PC-3 (cell line): ENCODE measurements around the gene CRELD2. TPM values are rescaled to one million over a fixed set of nuclear protein-coding genes. Genes with fewer than 3 reads are reported as not detected.

Experiments used
- ATAC-seq: fragments of 200-7000 bp; cut with Tn5 transposase; 2 replicates; pipeline ENCODE4 v1.9.1; 2020; ENCODE audit warnings: mild to moderate bottlenecking, moderate library complexity
- BruUV-seq: library from RNA; stranded (reverse); fragments of 400-500 nt; replicated peaks from 2 replicates; lab custom pipeline; 2021; lab: Mats Ljungman, UMichigan
- CTCF ChIA-PET: fragments of 300-600 bp; sonication (Branson Sonifier 250); formaldehyde crosslinking; loops from one replicate; lab custom pipeline; 2022; ENCODE audit warnings: antibody characterized with exemption; lab: Charles Lee
- POLR2A ChIA-PET: fragments of 300-600 bp; sonication (Branson Sonifier 250); formaldehyde crosslinking; loops from one replicate; lab custom pipeline; 2022; ENCODE audit warnings: antibody characterized with exemption; ENCODE audit not compliant: unreplicated experiment; lab: Charles Lee
- DNase-seq: peaks from one replicate; pipeline ENCODE4 v3.0.0-alpha.2; 2015
- H2AFZ ChIP-seq: fragments of 300-600 bp; sonication (generic); 2 replicates; pipeline ENCODE4 v1.6.0; 2016; ENCODE audit warnings: antibody characterized with exemption, low read length
- H3F3A ChIP-seq: fragments of 300-600 bp; sonication (generic); one replicate; pipeline ENCODE4 v1.6.0; 2017; ENCODE audit warnings: antibody characterized with exemption, low read length, control low read depth, mild to moderate bottlenecking; ENCODE audit not compliant: unreplicated experiment
- H3K27ac ChIP-seq: fragments of 300-600 bp; sonication (generic); 2 replicates; pipeline ENCODE4 v1.5.1; 2016; ENCODE audit warnings: mild to moderate bottlenecking, low read length
- H3K27me3 ChIP-seq: fragments of 300-600 bp; sonication (generic); 2 replicates; pipeline ENCODE4 v1.6.1; 2016; ENCODE audit warnings: low read length, mixed read lengths
- H3K36me3 ChIP-seq: fragments of 300-600 bp; sonication (generic); 2 replicates; pipeline ENCODE4 v1.6.1; 2016; ENCODE audit warnings: low read depth, mixed run types, low read length, mixed read lengths
- H3K4me1 ChIP-seq: fragments of 300-600 bp; sonication (generic); 2 replicates; pipeline ENCODE4 v1.5.1; 2016; ENCODE audit warnings: low read length; ENCODE audit not compliant: insufficient read depth
- H3K4me2 ChIP-seq: fragments of 300-600 bp; sonication (generic); 2 replicates; pipeline ENCODE4 v1.6.0; 2016; ENCODE audit warnings: low read length
- H3K4me3 ChIP-seq: fragments of 300-600 bp; sonication (generic); 2 replicates; pipeline ENCODE4 v1.5.1; 2016; ENCODE audit warnings: mild to moderate bottlenecking, low read length, mixed read lengths
- H3K79me2 ChIP-seq: fragments of 300-600 bp; sonication (generic); 2 replicates; pipeline ENCODE4 v1.6.1; 2017; ENCODE audit warnings: low read length, mixed read lengths
- H3K9ac ChIP-seq: fragments of 300-600 bp; sonication (generic); 2 replicates; pipeline ENCODE4 v1.6.0; 2016; ENCODE audit warnings: mild to moderate bottlenecking, low read length
- H3K9me2 ChIP-seq: fragments of 300-600 bp; sonication (generic); replicated peaks from 2 replicates; pipeline ENCODE4 v1.6.1; 2016; ENCODE audit warnings: mixed run types, low read length, mixed read lengths
- H3K9me3 ChIP-seq: fragments of 300-600 bp; sonication (generic); 2 replicates; pipeline ENCODE4 v1.6.1; 2016; ENCODE audit warnings: low read length, mixed read lengths
- H4K20me1 ChIP-seq: fragments of 300-600 bp; sonication (generic); 2 replicates; pipeline ENCODE4 v1.6.1; 2016; ENCODE audit warnings: low read length, mixed read lengths
- EZH2 ChIP-seq: fragments of 300-600 bp; sonication (generic); IDR thresholded peaks from one replicate; pipeline ENCODE4 v1.6.1; 2017; ENCODE audit warnings: antibody characterized with exemption, mild to moderate bottlenecking, low read length; ENCODE audit not compliant: unreplicated experiment
- EZH2phosphoT487 ChIP-seq: fragments of 300-600 bp; sonication (generic); IDR thresholded peaks from 2 replicates; pipeline ENCODE4 v1.6.1; 2018; ENCODE audit warnings: mild to moderate bottlenecking, antibody characterized with exemption, low read length, borderline replicate concordance
- intact Hi-C: fragments of 100-400 bp; cut with micrococcal nuclease; formaldehyde crosslinking; loops from 2 replicates; pipeline ENCODE4 v1.9.0; 2023
- total RNA-seq: library from RNA; depleted of rRNA; stranded (reverse); fragments of >200 nt; gene quantifications from 2 replicates; pipeline ENCODE4 v1.2.3, GENCODE V29; 2014
- TF ChIP-seq, protein P1 (sequence below): fragments of 300-600 bp; sonication (generic); conservative IDR thresholded peaks from 2 replicates; pipeline ENCODE4 v1.5.1; 2017; ENCODE audit warnings: antibody characterized with exemption, low read depth, mild to moderate bottlenecking, low read length

Gene CRELD2
- total RNA-seq, 1 experiment from 2014 or later, result 71.3 TPM

DNA sequence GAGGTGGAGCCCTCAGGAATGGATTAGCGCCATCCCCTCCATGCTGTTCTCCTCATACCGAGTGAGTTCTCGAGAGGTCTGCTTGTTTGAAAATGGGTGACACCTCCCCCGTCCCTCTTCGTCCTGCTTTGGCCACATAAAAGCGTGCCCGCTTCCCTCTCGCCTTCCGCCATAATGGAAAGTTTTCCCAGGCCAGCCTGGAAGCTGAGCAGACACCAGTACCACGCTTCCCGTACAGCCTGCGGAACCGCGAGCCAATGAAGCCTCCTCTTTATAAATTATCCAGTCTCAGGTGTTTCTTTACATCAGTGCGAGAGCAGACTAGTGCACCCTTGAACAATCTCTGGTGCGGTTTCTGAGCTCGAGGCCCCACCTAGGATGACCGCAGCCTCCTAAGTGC, 13.0 kb upstream of the CRELD2 start:
- Histone ChIP-seq H3K4me3 (no peak overlapping the region), H2AFZ (no peak overlapping the region), H3K79me2 (no peaks in the 10 kb centered on the region), H3K9ac (no peak overlapping the region), H3K9me2 (no peaks in the 10 kb centered on the region), H3K27ac (no peak overlapping the region), H3K9me3 (no peaks in the 10 kb centered on the region), H3K36me3 (no peaks in the 10 kb centered on the region), H3K27me3 (no peaks in the 10 kb centered on the region), H3F3A (no peaks in the 10 kb centered on the region), H4K20me1 (no peaks in the 10 kb centered on the region), H3K4me1 (no peaks in the 10 kb centered on the region), H3K4me2 (no peak overlapping the region)
- CTCF ChIA-PET, result no interaction called here
- ATAC-seq (no peak), DNase-seq (no peak)
- BruUV-seq, result no TSS peak
- TF ChIP-seq EZH2, result no peak
- no peak for TF ChIP-seq EZH2phosphoT487
- TF ChIP-seq, protein P1, sequence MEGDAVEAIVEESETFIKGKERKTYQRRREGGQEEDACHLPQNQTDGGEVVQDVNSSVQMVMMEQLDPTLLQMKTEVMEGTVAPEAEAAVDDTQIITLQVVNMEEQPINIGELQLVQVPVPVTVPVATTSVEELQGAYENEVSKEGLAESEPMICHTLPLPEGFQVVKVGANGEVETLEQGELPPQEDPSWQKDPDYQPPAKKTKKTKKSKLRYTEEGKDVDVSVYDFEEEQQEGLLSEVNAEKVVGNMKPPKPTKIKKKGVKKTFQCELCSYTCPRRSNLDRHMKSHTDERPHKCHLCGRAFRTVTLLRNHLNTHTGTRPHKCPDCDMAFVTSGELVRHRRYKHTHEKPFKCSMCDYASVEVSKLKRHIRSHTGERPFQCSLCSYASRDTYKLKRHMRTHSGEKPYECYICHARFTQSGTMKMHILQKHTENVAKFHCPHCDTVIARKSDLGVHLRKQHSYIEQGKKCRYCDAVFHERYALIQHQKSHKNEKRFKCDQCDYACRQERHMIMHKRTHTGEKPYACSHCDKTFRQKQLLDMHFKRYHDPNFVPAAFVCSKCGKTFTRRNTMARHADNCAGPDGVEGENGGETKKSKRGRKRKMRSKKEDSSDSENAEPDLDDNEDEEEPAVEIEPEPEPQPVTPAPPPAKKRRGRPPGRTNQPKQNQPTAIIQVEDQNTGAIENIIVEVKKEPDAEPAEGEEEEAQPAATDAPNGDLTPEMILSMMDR, result no peak
- POLR2A ChIA-PET, result no interaction called here
- intact Hi-C loops, result no loop called here

GRCh38 chr22:49906071-49906798, 12.2 kb upstream of the CRELD2 start:
- no peak overlapping the region for H3K9ac ChIP-seq
- H3K79me2 ChIP-seq, result no peaks in the 10 kb centered on the region
- H3F3A ChIP-seq, result no peaks in the 10 kb centered on the region
- H3K27me3 ChIP-seq, result no peaks in the 10 kb centered on the region
- no peak overlapping the region for H2AFZ ChIP-seq
- H3K9me2 ChIP-seq, result no peaks in the 10 kb centered on the region
- H3K4me2 ChIP-seq, result no peak overlapping the region
- no peaks in the 10 kb centered on the region for H3K9me3 ChIP-seq
- CTCF ChIA-PET, result no interaction called here
- POLR2A ChIA-PET, result no interaction called here
- intact Hi-C loops, result no loop called here
- H3K4me1 ChIP-seq, result no peaks in the 10 kb centered on the region
- no peak for ATAC-seq
- H3K27ac ChIP-seq, result no peak overlapping the region
- DNase-seq, result no peak
- no peak overlapping the region for H3K4me3 ChIP-seq
- H3K36me3 ChIP-seq, result no peaks in the 10 kb centered on the region
- BruUV-seq, result no TSS peak
- H4K20me1 ChIP-seq, result no peaks in the 10 kb centered on the region
- TF ChIP-seq EZH2phosphoT487 (no peak), EZH2 (no peak)
- TF ChIP-seq, protein P1, result no peak

- no peak for DNase-seq
- no peaks in the 10 kb centered on the region for H3K9me3 ChIP-seq
- TF ChIP-seq EZH2, result no peak
- TF ChIP-seq, protein P1, result no peak
- no peak for TF ChIP-seq EZH2phosphoT487
- H3K27me3 ChIP-seq, result no peaks in the 10 kb centered on the region
- no peaks in the 10 kb centered on the region for H3K9me2 ChIP-seq
- no peak overlapping the region for H3K27ac ChIP-seq
- no peak overlapping the region for H3K4me3 ChIP-seq
- H3K4me1 ChIP-seq, result no peaks in the 10 kb centered on the region
- no peaks in the 10 kb centered on the region for H4K20me1 ChIP-seq
- H3K79me2 ChIP-seq, result no peaks in the 10 kb centered on the region
- H3K9ac ChIP-seq, result no peak overlapping the region
- no peak overlapping the region for H2AFZ ChIP-seq
- BruUV-seq, result no TSS peak
- H3F3A ChIP-seq, result no peaks in the 10 kb centered on the region
- H3K4me2 ChIP-seq, result no peak overlapping the region
- intact Hi-C loops, result no loop called here
- ATAC-seq, result no peak
- ChIA-PET POLR2A (no interaction called here), CTCF (no interaction called here)
- H3K36me3 ChIP-seq, result no peaks in the 10 kb centered on the region
Observed at GRCh38 chr22:49906799-49907290, 11.6 kb upstream of the CRELD2 start.
